NCI-H446 (cell line): ENCODE results near the gene ZFHX3.
"Not testable (repeated sequence)": the region's sequence is repeated elsewhere in the genome, so short reads cannot be mapped to it uniquely, and the experiment has no call there.

Experiments used
- DNase-seq, 2 experiments: peaks; one replicate each; lab custom pipeline; 2025; lab: John Stamatoyannopoulos, UW

Gene ZFHX3

GRCh38 chr16:73023320-73023719, 24.6 kb downstream of the ZFHX3 start:
- DNase-seq: no peak

GRCh38 chr16:73022534-73022933, 25.4 kb downstream of the ZFHX3 start:
- no peak for DNase-seq

GRCh38 chr16:73021866-73022495, 25.9 kb downstream of the ZFHX3 start:
- DNase-seq: peak in 1 of 2 experiments; percentile 7

- DNase-seq: peak; percentile 49 to 88
These were observed 27.5 kb downstream of the ZFHX3 start for GRCh38 chr16:73020409-73020884.

- no peak for DNase-seq
These were observed 28.2 kb downstream of the ZFHX3 start for GRCh38 chr16:73019457-73020362.

GRCh38 chr16:73018821-73019456, 29.0 kb downstream of the ZFHX3 start:
- no peak for DNase-seq

GRCh38 chr16:73017321-73017720, 30.6 kb downstream of the ZFHX3 start:
- no peak for DNase-seq

- DNase-seq: no peak
These were observed 31.5 kb downstream of the ZFHX3 start for GRCh38 chr16:73016488-73016830.

GRCh38 chr16:73015612-73016487, 32.1 kb downstream of the ZFHX3 start:
- no peak for DNase-seq

- no peak for DNase-seq
These were observed 33.2 kb downstream of the ZFHX3 start for GRCh38 chr16:73014768-73015167.

GRCh38 chr16:73013974-73014373, 34.0 kb downstream of the ZFHX3 start:
- DNase-seq: no peak

- DNase-seq: no peak
These were observed 35.6 kb downstream of the ZFHX3 start for GRCh38 chr16:73012341-73012740.

- no peak for DNase-seq
These were observed 36.0 kb downstream of the ZFHX3 start for GRCh38 chr16:73011926-73012325.

- peak in 1 of 2 experiments; percentile 11 for DNase-seq
These were observed 37.7 kb downstream of the ZFHX3 start for GRCh38 chr16:73010150-73010676.

GRCh38 chr16:73009710-73010109, 38.2 kb downstream of the ZFHX3 start:
- not testable (repeated sequence) for DNase-seq

GRCh38 chr16:73006026-73006425, 41.9 kb downstream of the ZFHX3 start:
- DNase-seq: no peak

GRCh38 chr16:73002866-73003265, 45.1 kb downstream of the ZFHX3 start:
- no peak for DNase-seq

- no peak for DNase-seq
These were observed 46.9 kb downstream of the ZFHX3 start for GRCh38 chr16:73000907-73001521.

GRCh38 chr16:73000020-73000906, 47.7 kb downstream of the ZFHX3 start:
- no peak for DNase-seq

- DNase-seq: no peak
These were observed 48.3 kb downstream of the ZFHX3 start for GRCh38 chr16:72999541-73000019.
